GM12878 (cell line): ENCODE data around the gene FAM117B. TPM values are rescaled to one million over a fixed set of nuclear protein-coding genes. Genes with fewer than 3 reads are reported as not detected.

Source experiments
- ATAC-seq: fragments of 200-7000 bp; cut with Tn5 transposase; 3 replicates; pipeline ENCODE4 v1.9.1; 2020; ENCODE audit warnings: mild to moderate bottlenecking, moderate library complexity
- BruUV-seq: library from RNA; stranded (reverse); fragments of 400-500 nt; replicated peaks from 2 replicates; lab custom pipeline; 2021; lab: Mats Ljungman, UMichigan
- CTCF ChIA-PET: fragments of 300-600 bp; sonication (Branson Sonifier 250); formaldehyde crosslinking; extraction: SDS; loops from one replicate; lab custom pipeline; 2021; ENCODE audit warnings: inconsistent platforms; lab: Yijun Ruan, JAX
- POLR2A ChIA-PET: fragments of 350-600 bp; formaldehyde crosslinking; extraction: SDS; loops from one replicate; lab custom pipeline; 2021; ENCODE audit warnings: inconsistent platforms; lab: Charles Lee
- RAD21 ChIA-PET: fragments of 300-600 bp; sonication (Branson Sonifier 250); formaldehyde crosslinking; loops from one replicate; lab custom pipeline; 2023; ENCODE audit warnings: antibody characterized with exemption; ENCODE audit not compliant: unreplicated experiment; lab: Charles Lee
- SMC1A ChIA-PET: fragments of 300-600 bp; sonication (Branson Sonifier 250); formaldehyde crosslinking; loops from one replicate; lab custom pipeline; 2023; ENCODE audit not compliant: unreplicated experiment, uncharacterized antibody; lab: Charles Lee
- DNase-seq: peaks from one replicate; pipeline ENCODE4 v3.0.0-alpha.2; 2011; ENCODE audit warnings: low read depth, low spot score
- FAIRE-seq: peaks from 3 replicates; lab custom pipeline; 2011; peaks lifted over from hg19 to GRCh38; lab: Jason Lieb, UNC
- H2AFZ ChIP-seq: 2 replicates; pipeline ENCODE4 v1.6.0; 2011; ENCODE audit warnings: low read depth, low read length, control low read depth; ENCODE audit not compliant: control insufficient read depth
- H3K27ac ChIP-seq: 2 replicates; pipeline ENCODE4 v1.5.1; 2011; ENCODE audit warnings: control low read depth; ENCODE audit not compliant: control insufficient read depth, insufficient read depth
- H3K27me3 ChIP-seq, 2 experiments: replicated peaks in 1 of 2; 2 replicates each; pipeline versions ENCODE4 v1.6.0 to v1.6.1; 2011; ENCODE audit warnings: low read length in 1 of 2; ENCODE audit not compliant: control insufficient read depth in 2 of 2, insufficient read depth in 2 of 2
- H3K36me3 ChIP-seq, 2 experiments: 2 replicates each; pipeline ENCODE4 v1.5.1; 2011; ENCODE audit warnings: low read length in 1 of 2; ENCODE audit not compliant: control insufficient read depth in 2 of 2, insufficient read depth in 2 of 2
- H3K4me1 ChIP-seq: 2 replicates; pipeline ENCODE4 v1.6.1; 2011; ENCODE audit warnings: mild to moderate bottlenecking, low read length, moderate library complexity, mixed read lengths; ENCODE audit not compliant: control insufficient read depth, insufficient read depth
- H3K4me2 ChIP-seq: 2 replicates; pipeline ENCODE4 v1.6.0; 2011; ENCODE audit warnings: control low read depth; ENCODE audit not compliant: control insufficient read depth, insufficient read depth
- H3K4me3 ChIP-seq: fragments of 200-600 bp; sonication (generic); 2 replicates; pipeline ENCODE4 v1.5.1; 2016
- H3K79me2 ChIP-seq: 2 replicates; pipeline ENCODE4 v1.6.0; 2011; ENCODE audit warnings: low read length; ENCODE audit not compliant: control insufficient read depth, insufficient read depth
- H3K9ac ChIP-seq: 2 replicates; pipeline ENCODE4 v1.8.0; 2011; ENCODE audit warnings: low read length, control low read depth, mixed read lengths; ENCODE audit not compliant: control insufficient read depth, insufficient read depth
- H3K9me3 ChIP-seq: replicated peaks from 3 replicates; pipeline ENCODE4 v1.5.1; 2011; ENCODE audit warnings: mild to moderate bottlenecking, low read length; ENCODE audit not compliant: control insufficient read depth, insufficient read depth
- H4K20me1 ChIP-seq: 2 replicates; pipeline ENCODE4 v1.6.0; 2011; ENCODE audit not compliant: control insufficient read depth, insufficient read depth
- CHD2 ChIP-seq: IDR thresholded peaks from 2 replicates; pipeline ENCODE4 v1.6.1; 2011; ENCODE audit warnings: low read depth, low read length, improper control_type of control experiment, borderline replicate concordance
- CREM ChIP-seq: IDR thresholded peaks from 2 replicates; pipeline ENCODE4 v1.6.1; 2014; ENCODE audit warnings: antibody characterized with exemption, low read depth
- EP300 ChIP-seq, 2 experiments: fragments of 150-350 bp in 1 of 2; IDR thresholded peaks; 2 replicates each; pipeline ENCODE4 v1.6.1; 2011 to 2012; ENCODE audit warnings: low read depth in 2 of 2, low read length in 2 of 2, borderline replicate concordance in 1 of 2, improper control_type of control experiment in 1 of 2, inconsistent platforms in 1 of 2; ENCODE audit not compliant: control insufficient read depth in 1 of 2
- ETV6 ChIP-seq, 2 experiments: fragments of 450-650 bp in 1 of 2; IDR thresholded peaks in 1 of 2; conservative IDR thresholded peaks in 1 of 2; 2 replicates each; pipeline ENCODE4 v1.6.1; 2014; ENCODE audit warnings: antibody characterized with exemption in 1 of 2, borderline replicate concordance in 1 of 2, low read depth in 1 of 2, mild to moderate bottlenecking in 1 of 2, moderate library complexity in 1 of 2
- KAT2A ChIP-seq: conservative IDR thresholded peaks from 2 replicates; pipeline ENCODE4 v1.6.1; 2011; ENCODE audit warnings: low read depth, low read length; ENCODE audit not compliant: control insufficient read depth
- KLF5 ChIP-seq: fragments of 450-650 bp; IDR thresholded peaks from 2 replicates; pipeline ENCODE4 v1.6.1; 2014; ENCODE audit warnings: mild to moderate bottlenecking; ENCODE audit not compliant: partially characterized antibody
- SREBF1 ChIP-seq: IDR thresholded peaks from 2 replicates; pipeline ENCODE4 v1.6.1; 2012; ENCODE audit warnings: mild to moderate bottlenecking, low read length
- SRF ChIP-seq, 2 experiments: IDR thresholded peaks; 2 replicates each; pipeline ENCODE4 v1.6.1; 2011; ENCODE audit warnings: low read depth in 2 of 2, low read length in 2 of 2, mild to moderate bottlenecking in 1 of 2, moderate library complexity in 1 of 2
- STAT1 ChIP-seq: fragments of 450-650 bp; conservative IDR thresholded peaks from 2 replicates; pipeline ENCODE4 v1.6.1; 2014; ENCODE audit warnings: antibody characterized with exemption, mild to moderate bottlenecking
- TBL1XR1 ChIP-seq: IDR thresholded peaks from 2 replicates; pipeline ENCODE4 v1.6.1; 2012; ENCODE audit warnings: low read depth, low read length, improper control_type of control experiment
- YY1 ChIP-seq: IDR thresholded peaks from 2 replicates; pipeline ENCODE4 v1.6.1; 2011; ENCODE audit warnings: low read depth, mild to moderate bottlenecking, low read length
- ZNF207 ChIP-seq: fragments of 450-650 bp; IDR thresholded peaks from 2 replicates; pipeline ENCODE4 v1.6.1; 2014; ENCODE audit warnings: antibody characterized with exemption, mild to moderate bottlenecking, borderline replicate concordance
- in situ Hi-C: fragments of 300-500 bp; cut with MboI; formaldehyde crosslinking; loops from 9 replicates; pipeline ENCODE4 v1.14.3; 2018; ENCODE audit warnings: mixed read lengths
- intact Hi-C: fragments of 100-400 bp; cut with micrococcal nuclease; formaldehyde crosslinking; loops from one replicate; pipeline ENCODE4 v1.14.2; 2022; ENCODE audit not compliant: unreplicated experiment
- polyA plus RNA-seq, 11 experiments: library from polyadenylated mRNA; depleted of rRNA in 4 of 11; unstranded in 6 of 11; stranded (reverse) in 5 of 11; fragments of >200 nt; fragmentation: Nextera tagmentation in 4 of 11; fragmentation: Illumina TruSeq in 1 of 11; extraction: Ambion mirVana in 4 of 11; extraction: Trizol in 1 of 11; gene quantifications; 1 replicate in 1 of 11; 2 replicates in 10 of 11; pipeline versions ENCODE4 v1.2.1 to v1.2.3, GENCODE V29; 2011 to 2016; ENCODE audit warnings: inconsistent platforms in 2 of 11, missing spikeins in 2 of 11, low read depth in 1 of 11
- total RNA-seq, 4 experiments: library from RNA; depleted of rRNA in 3 of 4; stranded (reverse); fragments of >200 nt in 3 of 4; fragmentation: Illumina TruSeq in 1 of 4; extraction: Trizol in 1 of 4; gene quantifications; 2 replicates each; pipeline versions ENCODE4 v1.2.1 to v1.2.3, GENCODE V29; 2013 to 2021
- TF ChIP-seq, protein P1 (sequence below), 3 experiments: IDR thresholded peaks in 2 of 3; conservative IDR thresholded peaks in 1 of 3; 2 replicates each; pipeline ENCODE4 v1.5.1; 2011; ENCODE audit warnings: low read depth in 3 of 3, low read length in 3 of 3, mild to moderate bottlenecking in 3 of 3, control low read depth in 2 of 3, moderate library complexity in 2 of 3, inconsistent platforms in 1 of 3, mixed read lengths in 1 of 3; ENCODE audit not compliant: control insufficient read depth in 2 of 3, insufficient read depth in 1 of 3; ENCODE audit errors: extremely low read depth in 1 of 3
- TF ChIP-seq, protein P2 (sequence below): IDR thresholded peaks from 2 replicates; pipeline ENCODE4 v1.6.1; 2012; ENCODE audit warnings: low read depth, low read length, improper control_type of control experiment
- TF ChIP-seq, protein P3 (sequence below): fragments of 450-650 bp; IDR thresholded peaks from 2 replicates; pipeline ENCODE4 v1.6.1; 2018; ENCODE audit warnings: mild to moderate bottlenecking, low read depth, moderate library complexity; ENCODE audit not compliant: partially characterized antibody

FAM117B gene
- total and polyA plus RNA-seq, 10 of the 15 experiments (the other 5 are each of a cell fraction or from before 2014, with no cell fraction given): 1.6 to 7.6 (median 4.2) TPM

GRCh38 chr2:202768273-202768672 lies 133.5 kb downstream of the FAM117B start:
- TF ChIP-seq STAT1: no peak
- no peak for TF ChIP-seq CHD2
- no peak for TF ChIP-seq SRF (IDR thresholded peaks at IDR 0.05; ENCODE audit: low read depth in 2 of 2, low read length in 2 of 2)
- TF ChIP-seq SREBF1: no peak
- no peak for TF ChIP-seq KAT2A
- TF ChIP-seq KLF5: no peak
- TF ChIP-seq EP300 (IDR thresholded peaks at IDR 0.05; ENCODE audit: borderline replicate concordance in 1 of 2, control insufficient read depth in 1 of 2, low read depth in 2 of 2, low read length in 2 of 2): no peak
- TF ChIP-seq, protein P1, sequence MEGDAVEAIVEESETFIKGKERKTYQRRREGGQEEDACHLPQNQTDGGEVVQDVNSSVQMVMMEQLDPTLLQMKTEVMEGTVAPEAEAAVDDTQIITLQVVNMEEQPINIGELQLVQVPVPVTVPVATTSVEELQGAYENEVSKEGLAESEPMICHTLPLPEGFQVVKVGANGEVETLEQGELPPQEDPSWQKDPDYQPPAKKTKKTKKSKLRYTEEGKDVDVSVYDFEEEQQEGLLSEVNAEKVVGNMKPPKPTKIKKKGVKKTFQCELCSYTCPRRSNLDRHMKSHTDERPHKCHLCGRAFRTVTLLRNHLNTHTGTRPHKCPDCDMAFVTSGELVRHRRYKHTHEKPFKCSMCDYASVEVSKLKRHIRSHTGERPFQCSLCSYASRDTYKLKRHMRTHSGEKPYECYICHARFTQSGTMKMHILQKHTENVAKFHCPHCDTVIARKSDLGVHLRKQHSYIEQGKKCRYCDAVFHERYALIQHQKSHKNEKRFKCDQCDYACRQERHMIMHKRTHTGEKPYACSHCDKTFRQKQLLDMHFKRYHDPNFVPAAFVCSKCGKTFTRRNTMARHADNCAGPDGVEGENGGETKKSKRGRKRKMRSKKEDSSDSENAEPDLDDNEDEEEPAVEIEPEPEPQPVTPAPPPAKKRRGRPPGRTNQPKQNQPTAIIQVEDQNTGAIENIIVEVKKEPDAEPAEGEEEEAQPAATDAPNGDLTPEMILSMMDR (IDR thresholded peaks at IDR 0.05 in 2 of 3, conservative IDR thresholded peaks at IDR 0.05 in 1 of 3; ENCODE audit: control insufficient read depth in 2 of 3, extremely low read depth in 1 of 3, insufficient read depth in 1 of 3, low read depth in 3 of 3, low read length in 3 of 3): no peak
- TF ChIP-seq TBL1XR1: no peak
- no peak for TF ChIP-seq YY1
- TF ChIP-seq, protein P2, sequence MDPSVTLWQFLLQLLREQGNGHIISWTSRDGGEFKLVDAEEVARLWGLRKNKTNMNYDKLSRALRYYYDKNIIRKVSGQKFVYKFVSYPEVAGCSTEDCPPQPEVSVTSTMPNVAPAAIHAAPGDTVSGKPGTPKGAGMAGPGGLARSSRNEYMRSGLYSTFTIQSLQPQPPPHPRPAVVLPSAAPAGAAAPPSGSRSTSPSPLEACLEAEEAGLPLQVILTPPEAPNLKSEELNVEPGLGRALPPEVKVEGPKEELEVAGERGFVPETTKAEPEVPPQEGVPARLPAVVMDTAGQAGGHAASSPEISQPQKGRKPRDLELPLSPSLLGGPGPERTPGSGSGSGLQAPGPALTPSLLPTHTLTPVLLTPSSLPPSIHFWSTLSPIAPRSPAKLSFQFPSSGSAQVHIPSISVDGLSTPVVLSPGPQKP: no peak
- TF ChIP-seq, protein P3, sequence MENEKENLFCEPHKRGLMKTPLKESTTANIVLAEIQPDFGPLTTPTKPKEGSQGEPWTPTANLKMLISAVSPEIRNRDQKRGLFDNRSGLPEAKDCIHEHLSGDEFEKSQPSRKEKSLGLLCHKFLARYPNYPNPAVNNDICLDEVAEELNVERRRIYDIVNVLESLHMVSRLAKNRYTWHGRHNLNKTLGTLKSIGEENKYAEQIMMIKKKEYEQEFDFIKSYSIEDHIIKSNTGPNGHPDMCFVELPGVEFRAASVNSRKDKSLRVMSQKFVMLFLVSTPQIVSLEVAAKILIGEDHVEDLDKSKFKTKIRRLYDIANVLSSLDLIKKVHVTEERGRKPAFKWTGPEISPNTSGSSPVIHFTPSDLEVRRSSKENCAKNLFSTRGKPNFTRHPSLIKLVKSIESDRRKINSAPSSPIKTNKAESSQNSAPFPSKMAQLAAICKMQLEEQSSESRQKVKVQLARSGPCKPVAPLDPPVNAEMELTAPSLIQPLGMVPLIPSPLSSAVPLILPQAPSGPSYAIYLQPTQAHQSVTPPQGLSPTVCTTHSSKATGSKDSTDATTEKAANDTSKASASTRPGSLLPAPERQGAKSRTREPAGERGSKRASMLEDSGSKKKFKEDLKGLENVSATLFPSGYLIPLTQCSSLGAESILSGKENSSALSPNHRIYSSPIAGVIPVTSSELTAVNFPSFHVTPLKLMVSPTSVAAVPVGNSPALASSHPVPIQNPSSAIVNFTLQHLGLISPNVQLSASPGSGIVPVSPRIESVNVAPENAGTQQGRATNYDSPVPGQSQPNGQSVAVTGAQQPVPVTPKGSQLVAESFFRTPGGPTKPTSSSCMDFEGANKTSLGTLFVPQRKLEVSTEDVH: no peak
- TF ChIP-seq CREM: no peak
- no peak for TF ChIP-seq ZNF207
- no peak for TF ChIP-seq ETV6 (conservative IDR thresholded peaks at IDR 0.05 in 1 of 2, IDR thresholded peaks at IDR 0.05 in 1 of 2; ENCODE audit: borderline replicate concordance in 1 of 2, low read depth in 1 of 2)
- TF ChIP-seq, all 136 proteins: peak for 0
- H3K4me1 ChIP-seq: no peaks in the 10 kb centered on the region
- H3K4me3 ChIP-seq: no peak overlapping the region
- no peak overlapping the region for H3K4me2 ChIP-seq
- ChIA-PET CTCF (interaction anchor here (0.9 to 1.3 kb wide), 3 partner anchors 9 to 179 kb away, joined by 3 to 5 read pairs (median 4); no protein-coding TSS in a partner anchor), POLR2A (interaction anchor here (0.6 kb wide), 2 partner anchors 9 to 194 kb away, joined by 3 to 5 read pairs; no protein-coding TSS in a partner anchor), RAD21 (no interaction called here), SMC1A (interaction anchor here (0.9 to 1.5 kb wide), 3 partner anchors 27 to 184 kb away, joined by 3 read pairs; partner anchors contain the start of gene FAM117B)
- H3K27me3 ChIP-seq: no peaks in the 10 kb centered on the region
- H3K79me2 ChIP-seq: no peaks in the 10 kb centered on the region
- H3K36me3 ChIP-seq: 0 out of 4 replicates have a peak, but pooled peaks cover 0 to 3% of the 10 kb centered on the region in 2 experiments
- H4K20me1 ChIP-seq: no peaks in the 10 kb centered on the region
- DNase-seq: no peak
- no peak for ATAC-seq
- no peaks in the 10 kb centered on the region for H3K9me3 ChIP-seq
- no peak for FAIRE-seq
- H3K9ac ChIP-seq: no peak overlapping the region
- in situ Hi-C loops (no loop called here), intact Hi-C loops (no loop called here)
- no peak overlapping the region for H3K27ac ChIP-seq
- BruUV-seq: TSS peak; percentile 29
- H2AFZ ChIP-seq: no peak overlapping the region
